GM19452 (cell line): Measurements from ENCODE around the gene EPHA7.

ENCODE experiments used
- ATAC-seq: cut with Tn5 transposase; IDR thresholded peaks from one replicate; pipeline ENCODE4 v1.9.1; 2021; ENCODE audit not compliant: unreplicated experiment

The EPHA7 gene

DNA sequence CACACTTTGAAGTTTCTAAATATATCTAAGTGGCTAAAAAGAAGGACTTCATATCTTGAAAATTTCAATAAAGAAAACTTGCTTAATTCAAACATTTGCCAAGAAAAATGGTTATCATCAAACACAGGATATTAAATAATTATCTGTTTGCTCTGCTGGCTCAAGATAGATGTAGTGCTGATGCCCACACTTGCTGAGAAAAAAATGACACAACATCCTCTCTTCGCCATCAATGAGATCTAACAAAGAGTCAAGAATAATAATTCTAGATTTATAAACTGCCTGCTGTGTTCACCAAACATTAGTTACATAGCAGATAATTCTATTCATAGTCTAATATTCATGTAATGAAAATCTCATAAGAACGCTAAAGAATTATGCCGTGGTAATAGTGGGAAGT, 93.6 kb downstream of the EPHA7 start:
- ATAC-seq: no peak

DNA sequence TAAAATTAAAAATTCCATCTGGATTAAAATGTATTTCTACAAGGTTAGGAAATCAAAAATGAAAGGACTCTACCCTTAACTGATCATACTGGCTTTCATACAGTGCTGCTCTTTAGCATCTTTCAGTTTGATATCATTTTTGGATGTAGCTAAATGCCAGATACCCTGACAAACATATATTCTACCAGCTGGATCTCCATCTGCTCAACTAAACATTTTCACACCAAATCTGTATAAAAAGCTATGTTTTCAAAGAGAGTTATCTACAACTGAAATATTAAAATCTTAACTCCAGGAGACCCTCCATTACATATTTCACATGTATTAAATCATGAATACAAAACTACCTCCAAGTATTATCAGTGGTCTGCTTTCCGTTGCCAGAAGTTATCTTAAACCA, 95.7 kb downstream of the EPHA7 start:
- no peak for ATAC-seq

GRCh38 chr6:93322651-93323050, 96.7 kb downstream of the EPHA7 start:
- ATAC-seq: no peak

- ATAC-seq: no peak
Observed at GRCh38 chr6:93319304-93319703, 100.1 kb downstream of the EPHA7 start.

- no peak for ATAC-seq
Observed at GRCh38 chr6:93318121-93318520, 101.2 kb downstream of the EPHA7 start.

GRCh38 chr6:93317592-93317991, 101.8 kb downstream of the EPHA7 start:
- ATAC-seq: no peak

GRCh38 chr6:93307505-93308409, 111.6 kb downstream of the EPHA7 start:
- no peak for ATAC-seq

- no peak for ATAC-seq
Observed at GRCh38 chr6:93305088-93305487, 114.3 kb downstream of the EPHA7 start.

DNA sequence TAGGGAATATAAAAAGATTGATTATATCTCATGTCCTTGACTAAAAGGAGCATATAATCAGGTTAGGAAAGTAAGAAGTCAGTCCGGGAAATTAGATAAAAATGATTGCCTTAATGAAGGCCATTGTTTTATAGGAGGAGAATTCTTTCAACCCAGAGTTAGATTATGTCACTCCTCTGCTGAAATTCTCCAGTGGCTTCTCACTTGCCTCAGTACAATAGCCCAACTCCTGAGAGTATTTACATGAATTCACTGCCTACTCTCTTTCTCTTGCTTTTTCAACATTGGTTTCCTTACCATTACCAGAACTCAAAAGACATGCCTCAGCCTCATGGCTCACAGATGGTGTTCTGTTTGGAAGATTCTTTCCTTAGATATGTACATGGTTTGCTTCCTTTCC, 114.9 kb downstream of the EPHA7 start:
- no peak for ATAC-seq

DNA sequence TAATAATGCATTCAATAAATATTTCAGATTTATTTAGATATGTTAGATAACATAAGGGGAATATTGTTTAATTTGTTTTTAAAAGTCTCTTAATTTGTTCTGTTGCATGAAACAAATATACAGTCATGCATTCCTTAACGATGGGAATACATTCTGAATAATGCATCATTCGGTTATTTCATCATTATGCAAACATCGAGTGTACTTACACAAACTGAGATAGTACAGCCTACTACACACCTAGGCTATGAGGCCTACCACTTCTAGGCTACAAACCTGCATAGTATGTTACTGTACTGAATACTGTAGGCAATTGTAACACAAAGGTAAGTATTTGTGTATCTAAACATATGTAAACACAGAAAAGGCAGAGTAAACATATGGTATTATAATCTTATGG, 118.7 kb downstream of the EPHA7 start:
- no peak for ATAC-seq

DNA sequence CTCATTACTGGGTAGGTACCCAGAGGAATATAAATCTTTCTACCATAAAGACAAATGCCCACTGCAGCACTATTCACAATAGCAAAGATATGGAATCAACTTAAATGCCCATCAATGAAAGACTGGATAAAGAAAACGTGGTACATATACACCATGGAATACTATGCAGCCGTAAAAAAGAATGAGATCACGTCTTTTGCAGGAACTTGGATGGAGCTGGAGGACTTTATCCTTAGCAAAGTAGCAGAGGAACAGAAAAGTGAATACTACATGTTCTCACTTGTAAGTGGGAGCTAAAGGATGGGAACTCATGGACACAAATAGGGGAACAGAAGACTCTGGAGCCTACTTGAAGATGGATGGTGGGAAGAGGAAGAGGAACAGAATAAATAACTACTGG, 119.7 kb downstream of the EPHA7 start:
- ATAC-seq: no peak

- ATAC-seq: no peak
Observed at GRCh38 chr6:93295631-93296030, 123.7 kb downstream of the EPHA7 start.

DNA sequence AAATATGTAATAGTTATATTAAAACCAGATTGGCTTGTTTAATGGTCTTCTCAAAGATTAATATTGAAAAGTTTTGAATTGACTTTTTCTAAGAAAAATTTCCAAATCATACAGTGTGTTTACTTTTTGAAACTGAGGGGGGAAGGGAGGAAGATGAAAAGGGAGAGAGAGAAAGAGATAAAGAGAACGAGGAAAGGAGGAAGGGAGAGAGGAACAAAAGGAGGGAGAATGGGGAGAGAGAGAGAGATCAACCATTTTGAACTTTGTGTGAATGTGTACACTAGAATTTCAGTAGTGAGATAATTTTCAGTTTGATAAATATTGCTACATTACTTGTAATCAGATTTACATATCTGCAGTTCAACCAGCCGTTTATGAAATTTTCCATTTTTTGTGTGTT, 124.5 kb downstream of the EPHA7 start:
- no peak for ATAC-seq

GRCh38 chr6:93293872-93294271, 125.5 kb downstream of the EPHA7 start:
- ATAC-seq: no peak

DNA sequence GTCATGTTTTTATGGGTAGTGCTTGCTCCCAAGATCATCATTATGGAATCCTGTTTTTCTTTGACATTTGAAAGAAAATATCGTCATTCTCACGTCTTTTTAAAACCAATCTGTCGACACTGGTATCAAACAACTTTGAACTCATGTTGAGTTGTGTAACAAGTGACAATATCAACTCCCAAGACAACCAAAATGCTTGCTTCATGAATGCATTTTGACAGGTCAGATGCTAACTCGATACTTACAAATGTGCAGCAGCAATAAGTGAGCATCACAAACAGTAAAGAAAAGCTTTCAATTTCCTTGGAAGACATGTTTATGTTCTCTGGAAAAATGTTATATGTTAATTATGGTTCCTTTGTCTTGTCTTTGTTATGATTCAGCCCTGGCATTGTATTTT, 125.9 kb downstream of the EPHA7 start:
- ATAC-seq: no peak

- ATAC-seq: no peak
Observed at GRCh38 chr6:93282521-93283031, 136.8 kb downstream of the EPHA7 start.

DNA sequence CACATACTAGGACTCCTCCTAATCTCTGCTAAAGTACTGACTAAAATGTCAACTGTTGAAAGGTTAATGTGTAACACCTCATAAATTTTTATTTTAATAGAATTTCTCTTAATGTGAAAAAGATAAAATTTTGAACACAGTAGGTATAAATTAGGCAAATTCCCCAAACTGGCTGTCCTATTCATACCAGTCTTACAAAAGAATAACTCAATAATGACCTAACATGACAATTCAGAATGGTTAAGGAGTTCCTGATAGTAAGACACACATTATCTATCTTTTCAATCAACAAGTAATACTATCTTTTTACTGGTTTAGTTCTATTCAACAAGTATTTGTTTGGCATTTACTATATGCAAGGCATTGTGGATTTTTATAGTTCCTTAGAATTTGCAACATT, 141.1 kb downstream of the EPHA7 start:
- ATAC-seq: no peak

DNA sequence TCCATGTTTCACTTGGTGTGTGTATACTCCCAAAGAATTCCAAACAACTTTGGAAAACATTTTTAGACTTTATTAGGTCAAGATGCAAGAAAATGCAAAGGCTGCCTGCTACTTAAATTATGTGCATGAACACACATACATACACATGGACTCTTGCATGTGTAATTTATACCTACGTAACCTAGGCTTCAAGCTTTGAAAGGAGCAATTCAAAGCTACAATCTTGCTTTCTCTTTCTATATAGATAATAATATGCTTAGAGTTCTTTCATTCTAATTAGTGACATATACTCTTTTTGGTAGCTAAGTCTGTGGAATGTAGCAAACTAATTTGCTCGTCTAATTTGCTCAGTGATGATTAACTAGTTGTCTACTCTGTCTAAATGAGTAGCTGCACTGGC, 146.5 kb downstream of the EPHA7 start:
- no peak for ATAC-seq

- ATAC-seq: no peak
Observed at GRCh38 chr6:93272211-93272610, 147.1 kb downstream of the EPHA7 start.

DNA sequence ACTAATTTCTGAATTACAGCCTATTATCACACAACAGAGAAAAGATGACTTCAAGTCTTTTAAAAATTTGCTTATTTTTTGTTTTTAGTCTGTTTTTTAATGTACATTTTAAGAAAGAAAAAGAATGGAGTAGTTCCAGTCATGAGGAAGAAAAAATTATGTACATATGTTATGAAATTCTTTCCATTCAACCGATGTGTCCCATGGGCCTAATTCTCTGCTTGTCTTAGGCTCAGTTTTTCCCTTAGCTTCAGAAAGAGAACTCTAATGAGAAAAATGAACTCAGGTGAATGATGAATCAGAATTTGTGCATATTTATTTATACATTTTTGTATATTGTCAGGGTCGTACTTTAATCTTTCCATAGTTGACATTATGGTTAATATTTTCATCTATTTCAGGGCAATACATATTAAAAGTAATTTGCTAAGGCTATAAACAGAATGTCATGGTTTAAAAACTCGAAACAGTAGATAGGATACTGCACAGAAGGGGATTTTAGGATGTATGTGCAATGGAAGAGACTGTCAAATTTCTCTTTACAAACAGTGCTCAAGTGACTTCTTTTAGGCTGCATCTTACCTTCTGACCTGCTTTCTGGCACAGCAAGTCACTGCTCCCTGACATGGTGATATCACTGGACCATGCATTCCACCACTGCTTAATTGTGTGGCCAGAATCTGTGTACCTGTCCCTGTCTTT, 153.1 kb downstream of the EPHA7 start:
- no peak for ATAC-seq

GRCh38 chr6:93260881-93261280, 158.5 kb downstream of the EPHA7 start:
- no peak for ATAC-seq

- no peak for ATAC-seq
Observed at GRCh38 chr6:93259332-93259731, 160.0 kb downstream of the EPHA7 start.
